Mononuclear cell (primary cell): Measurements from ENCODE around the gene FMNL2. TPM values are rescaled to one million over a fixed set of nuclear protein-coding genes. Genes with fewer than 3 reads are reported as not detected.

Experiments used
- H3K27me3 ChIP-seq: 2 replicates; pipeline ENCODE4 v1.6.0; 2011; ENCODE audit warnings: low read length, control low read depth; ENCODE audit not compliant: insufficient read depth
- H3K4me1 ChIP-seq: 2 replicates; pipeline ENCODE4 v1.5.1; 2011; ENCODE audit warnings: mild to moderate bottlenecking, low read length, control low read depth; ENCODE audit not compliant: insufficient read depth
- H3K4me3 ChIP-seq: 2 replicates; pipeline ENCODE4 v1.5.1; 2011; ENCODE audit warnings: mild to moderate bottlenecking, low read length, moderate library complexity
- H3K9me3 ChIP-seq: 2 replicates; pipeline ENCODE4 v1.5.1; 2011; ENCODE audit warnings: low read depth, mild to moderate bottlenecking, control low read depth, low read length
- total RNA-seq: library from RNA; depleted of rRNA; stranded (reverse); fragments of >200 nt; gene quantifications from one replicate; pipeline ENCODE4 v1.2.3, GENCODE V29; 2012

FMNL2 gene
- total RNA-seq, 1 donor: 1.2 TPM

DNA sequence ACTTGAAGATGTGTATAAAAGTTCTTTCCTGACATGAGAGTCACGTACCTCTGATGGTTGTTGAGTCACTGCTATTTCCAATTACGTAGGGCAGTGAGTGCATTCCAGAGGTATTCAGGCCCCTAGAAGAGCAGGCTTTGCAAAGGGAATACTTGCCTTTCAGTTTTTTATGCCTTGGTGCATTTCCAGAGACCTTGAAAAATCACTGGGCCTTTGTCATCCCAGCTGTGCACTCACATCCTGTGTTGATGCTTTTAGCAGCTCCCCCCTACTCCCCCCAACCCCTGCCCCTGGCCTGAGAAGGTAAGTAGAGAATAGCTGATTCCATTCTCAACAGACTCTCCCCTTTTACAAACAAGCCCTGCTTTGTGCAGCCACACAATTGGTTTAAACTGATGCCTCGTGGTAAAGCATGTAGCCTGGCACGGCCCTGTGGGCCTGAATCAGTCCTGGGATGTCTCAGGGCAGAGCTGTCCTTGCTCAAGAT lies 208.1 kb downstream of the FMNL2 start:
- Histone ChIP-seq H3K4me1 (no peaks in the 10 kb centered on the region), H3K27me3 (no peaks in the 10 kb centered on the region), H3K9me3 (no peaks in the 10 kb centered on the region), H3K4me3 (no peak overlapping the region)

DNA sequence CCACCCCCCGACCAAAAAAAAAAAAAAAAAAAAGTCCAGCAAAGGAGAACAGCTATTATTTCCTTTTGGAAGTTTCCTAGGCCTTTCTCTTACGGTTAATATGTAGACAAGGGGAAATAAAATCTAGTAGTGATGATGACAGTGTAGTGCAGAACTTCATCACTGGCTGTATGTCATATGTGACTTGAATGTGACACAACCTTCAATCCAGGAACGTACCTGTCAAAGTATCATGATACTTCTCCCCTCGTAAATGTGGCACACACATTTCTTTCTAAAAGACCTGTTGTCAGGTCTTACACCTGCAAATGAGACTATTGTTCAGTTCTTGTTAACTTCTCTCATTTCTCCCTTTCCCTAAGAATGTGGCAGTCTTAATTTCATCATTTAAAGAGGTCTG lies 208.7 kb downstream of the FMNL2 start:
- no peaks in the 10 kb centered on the region for H3K4me1 ChIP-seq
- H3K27me3 ChIP-seq: no peaks in the 10 kb centered on the region
- H3K4me3 ChIP-seq: no peak overlapping the region
- no peaks in the 10 kb centered on the region for H3K9me3 ChIP-seq

DNA sequence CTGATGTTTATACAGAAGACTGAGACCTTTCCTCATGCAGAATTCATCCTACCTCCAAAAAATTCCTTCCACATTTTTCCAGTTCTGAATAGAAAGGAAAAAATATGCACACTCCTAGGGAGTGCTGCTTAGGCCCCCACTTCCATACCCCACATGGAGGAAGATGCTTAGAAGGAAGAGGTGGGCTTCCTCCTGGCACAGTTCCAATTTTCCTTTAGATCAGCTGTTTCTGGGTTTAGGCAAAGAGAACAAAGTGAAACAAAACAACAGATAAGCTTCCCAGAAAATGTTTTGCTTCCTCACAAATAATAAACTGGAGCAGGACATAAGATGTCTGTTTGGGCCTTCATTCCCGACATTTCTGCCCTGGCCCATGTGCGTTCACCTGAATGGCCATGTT lies 209.7 kb downstream of the FMNL2 start:
- no peaks in the 10 kb centered on the region for H3K27me3 ChIP-seq
- H3K4me3 ChIP-seq: no peak overlapping the region
- no peaks in the 10 kb centered on the region for H3K4me1 ChIP-seq
- H3K9me3 ChIP-seq: no peaks in the 10 kb centered on the region

DNA sequence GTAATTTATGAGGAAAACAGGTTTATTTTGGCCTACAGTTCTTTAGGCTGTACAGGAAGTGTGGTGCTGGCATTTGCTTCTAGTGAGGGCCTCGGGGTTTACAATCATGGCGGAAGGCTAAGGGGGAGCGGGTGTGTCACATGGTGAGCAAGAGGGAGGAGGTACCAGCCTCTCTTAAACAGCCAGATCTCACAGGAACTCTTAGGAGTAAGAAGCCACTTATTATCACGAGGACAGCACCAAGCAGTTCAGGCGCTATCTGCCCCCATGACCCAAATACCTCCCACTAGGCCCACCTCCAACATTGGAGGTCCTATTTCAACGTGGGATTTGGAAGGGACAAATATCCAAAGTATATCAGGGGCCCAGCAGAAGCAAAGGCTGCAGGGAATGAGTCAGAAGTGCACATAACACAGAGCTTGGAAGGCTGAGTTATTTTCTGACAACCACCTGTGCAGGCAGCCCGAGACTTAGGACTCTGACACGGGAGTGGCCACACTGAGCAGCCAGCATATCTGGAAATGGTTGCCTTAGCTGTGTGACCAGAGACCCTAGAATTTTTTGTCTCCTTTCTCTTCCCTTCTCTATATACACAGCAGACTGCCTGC lies 211.4 kb downstream of the FMNL2 start:
- H3K4me3 ChIP-seq: no peak overlapping the region
- no peaks in the 10 kb centered on the region for H3K27me3 ChIP-seq
- H3K4me1 ChIP-seq: no peaks in the 10 kb centered on the region

DNA sequence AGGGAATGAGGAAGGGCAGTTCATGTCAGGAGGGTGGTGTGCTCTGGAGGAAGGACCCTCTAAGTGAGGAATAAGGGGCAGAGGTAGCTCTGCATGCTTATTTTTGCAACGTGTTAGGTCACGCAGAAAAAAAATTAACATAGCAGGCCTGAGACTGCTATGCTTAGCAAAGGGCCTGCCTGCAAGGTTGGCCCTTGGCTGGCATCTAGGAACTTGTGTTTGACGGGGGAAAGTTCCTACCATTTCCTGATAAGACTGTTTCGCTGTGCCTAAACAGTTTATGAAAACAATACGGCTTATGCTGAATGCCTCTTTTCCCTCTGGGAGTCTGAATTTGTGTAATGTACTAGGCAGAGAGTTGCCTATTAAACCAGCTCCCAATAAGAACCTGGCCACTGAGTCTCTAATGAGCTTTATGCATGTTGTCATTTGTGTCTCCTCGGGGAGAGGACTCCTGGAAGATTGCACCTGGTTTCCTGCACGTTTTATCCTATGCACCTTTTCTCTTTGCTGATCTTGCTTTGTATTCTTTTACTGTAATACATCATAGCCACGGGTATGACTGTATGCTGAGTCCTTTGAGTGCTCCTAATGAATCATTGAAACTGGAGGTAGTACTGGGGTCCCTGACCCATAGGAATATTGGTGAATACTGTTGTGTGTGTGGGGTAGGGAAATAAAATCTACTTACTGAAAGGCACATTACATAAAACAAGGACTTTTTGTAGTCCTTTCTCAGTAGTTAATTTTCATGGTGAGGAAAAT lies 213.3 kb downstream of the FMNL2 start:
- Histone ChIP-seq H3K9me3 (no peaks in the 10 kb centered on the region), H3K27me3 (no peaks in the 10 kb centered on the region), H3K4me1 (no peaks in the 10 kb centered on the region), H3K4me3 (no peak overlapping the region)

More for the DNA sequence above, 211.4 kb downstream of the FMNL2 start:
- H3K9me3 ChIP-seq: no peaks in the 10 kb centered on the region

DNA sequence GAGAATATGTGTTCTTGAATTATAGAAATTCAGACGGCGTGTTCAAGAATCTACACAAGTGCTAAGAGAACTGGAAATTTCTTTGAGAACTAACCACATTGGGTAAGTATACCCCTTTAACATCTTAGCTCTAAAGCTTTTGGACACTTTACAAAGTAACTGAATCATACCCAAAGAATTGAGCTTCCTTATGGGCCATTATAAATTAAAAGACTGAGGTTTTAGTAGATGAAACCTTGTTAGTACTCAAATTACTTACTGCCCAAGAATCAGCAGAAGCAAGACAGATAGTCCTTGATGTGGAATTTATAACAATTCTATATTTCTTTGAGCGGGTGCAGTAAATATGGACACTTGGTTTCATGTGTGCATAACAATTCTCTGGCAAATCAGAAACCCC lies 214.0 kb downstream of the FMNL2 start:
- Histone ChIP-seq H3K4me1 (no peaks in the 10 kb centered on the region), H3K4me3 (no peak overlapping the region), H3K27me3 (no peaks in the 10 kb centered on the region), H3K9me3 (no peaks in the 10 kb centered on the region)

DNA sequence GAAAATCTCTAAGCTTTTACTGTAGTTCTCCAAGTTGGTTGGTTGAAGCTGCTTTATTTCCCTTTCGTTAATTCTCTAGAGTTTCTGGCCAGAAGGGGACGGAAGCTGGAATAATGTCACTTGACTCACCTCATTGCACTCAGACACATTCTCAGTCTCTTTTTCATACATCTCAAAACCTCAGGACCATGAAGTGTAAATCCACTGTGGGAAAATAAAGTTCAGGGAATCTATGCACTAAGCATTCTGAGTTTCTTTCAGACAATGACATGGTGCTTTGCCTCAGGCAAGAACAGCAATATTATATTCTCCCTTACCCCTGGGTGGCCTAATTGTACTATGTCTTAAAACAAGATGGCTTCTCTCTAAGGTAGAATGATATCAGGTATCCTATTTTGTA lies 214.4 kb downstream of the FMNL2 start:
- no peak overlapping the region for H3K4me3 ChIP-seq
- H3K9me3 ChIP-seq: no peaks in the 10 kb centered on the region
- no peaks in the 10 kb centered on the region for H3K27me3 ChIP-seq
- no peaks in the 10 kb centered on the region for H3K4me1 ChIP-seq

DNA sequence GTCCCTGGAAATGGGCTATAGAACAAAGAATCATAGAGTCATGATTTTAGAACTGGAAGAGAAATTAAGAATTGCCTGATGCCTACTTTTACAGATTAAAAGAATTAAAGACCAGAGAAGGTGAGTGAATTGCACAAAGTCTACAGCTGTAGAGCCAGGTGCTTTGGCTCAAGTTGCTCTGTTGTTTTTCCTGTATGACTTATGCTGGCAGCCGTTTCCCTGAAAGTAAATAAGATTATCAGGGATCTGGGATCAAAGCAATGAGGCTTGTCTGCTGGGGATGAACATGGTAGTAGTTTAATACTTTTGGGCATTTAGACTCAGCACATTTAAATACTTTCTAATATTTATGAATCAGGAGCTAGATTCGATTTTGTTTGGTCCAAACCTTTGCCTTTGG lies 215.4 kb downstream of the FMNL2 start:
- Histone ChIP-seq H3K27me3 (no peaks in the 10 kb centered on the region), H3K4me1 (no peaks in the 10 kb centered on the region), H3K9me3 (no peaks in the 10 kb centered on the region)

DNA sequence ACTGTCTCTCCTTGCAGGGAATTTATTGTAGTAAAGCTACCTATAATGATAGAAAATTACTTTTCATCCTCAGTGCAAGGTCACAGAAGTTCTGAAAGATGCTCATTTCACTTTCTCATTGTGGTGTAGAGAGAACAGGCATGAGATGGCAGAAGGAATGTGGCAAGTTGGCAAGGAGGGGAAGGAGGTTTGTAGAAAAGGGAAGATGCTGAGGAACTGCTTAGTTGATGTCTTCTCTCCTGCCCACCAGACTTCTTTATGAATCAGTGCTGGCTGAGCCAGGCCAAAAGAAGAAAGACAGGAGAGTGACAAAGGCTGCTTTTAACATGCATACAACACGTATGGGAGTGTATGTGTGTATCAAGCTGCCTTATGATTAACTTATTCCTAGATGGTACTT lies 217.9 kb downstream of the FMNL2 start:
- H3K27me3 ChIP-seq: no peaks in the 10 kb centered on the region
- no peak overlapping the region for H3K4me3 ChIP-seq
- no peaks in the 10 kb centered on the region for H3K9me3 ChIP-seq
- H3K4me1 ChIP-seq: no peaks in the 10 kb centered on the region

More for the DNA sequence above, 215.4 kb downstream of the FMNL2 start:
- H3K4me3 ChIP-seq: no peak overlapping the region

DNA sequence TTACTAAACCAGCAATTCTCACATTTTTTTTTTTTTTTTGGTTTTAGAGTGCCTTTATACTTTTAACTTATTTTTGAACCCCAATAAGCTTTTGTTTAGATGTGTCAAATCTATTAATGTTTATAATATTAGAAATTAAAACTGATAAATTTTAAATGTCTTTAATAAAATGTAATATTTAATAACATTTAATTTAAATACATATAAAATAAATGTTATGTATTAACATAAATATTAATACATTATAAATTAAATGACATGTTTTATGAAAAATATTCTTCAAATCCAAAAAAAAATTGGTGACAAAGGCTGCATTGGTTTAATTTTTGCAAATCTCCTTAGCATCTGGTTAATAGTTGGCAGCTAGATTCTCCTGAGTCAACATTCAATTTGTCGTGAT lies 218.5 kb downstream of the FMNL2 start:
- no peak overlapping the region for H3K4me3 ChIP-seq
- H3K9me3 ChIP-seq: no peaks in the 10 kb centered on the region
- H3K27me3 ChIP-seq: no peaks in the 10 kb centered on the region
- H3K4me1 ChIP-seq: no peaks in the 10 kb centered on the region

DNA sequence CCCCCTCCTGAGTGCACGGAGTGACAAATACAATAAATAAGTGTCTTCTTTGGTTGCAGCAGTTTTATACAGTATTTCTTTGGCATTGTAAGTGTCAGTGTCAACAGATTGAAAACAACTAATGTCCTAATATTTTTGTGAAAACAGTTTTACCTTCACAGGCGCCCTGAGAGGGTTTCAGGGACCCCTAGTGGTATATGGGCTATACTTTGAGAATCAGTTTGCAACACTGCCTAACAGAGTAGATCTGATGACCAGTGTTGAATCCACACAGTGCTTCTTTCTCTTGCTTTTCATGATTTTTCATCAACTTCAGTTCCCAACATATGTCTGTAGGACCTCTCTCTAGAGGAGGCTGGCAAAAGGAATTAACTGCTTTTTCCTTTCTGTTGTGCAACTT lies 220.1 kb downstream of the FMNL2 start:
- no peaks in the 10 kb centered on the region for H3K4me1 ChIP-seq
- no peaks in the 10 kb centered on the region for H3K27me3 ChIP-seq
- no peak overlapping the region for H3K4me3 ChIP-seq
- no peaks in the 10 kb centered on the region for H3K9me3 ChIP-seq

DNA sequence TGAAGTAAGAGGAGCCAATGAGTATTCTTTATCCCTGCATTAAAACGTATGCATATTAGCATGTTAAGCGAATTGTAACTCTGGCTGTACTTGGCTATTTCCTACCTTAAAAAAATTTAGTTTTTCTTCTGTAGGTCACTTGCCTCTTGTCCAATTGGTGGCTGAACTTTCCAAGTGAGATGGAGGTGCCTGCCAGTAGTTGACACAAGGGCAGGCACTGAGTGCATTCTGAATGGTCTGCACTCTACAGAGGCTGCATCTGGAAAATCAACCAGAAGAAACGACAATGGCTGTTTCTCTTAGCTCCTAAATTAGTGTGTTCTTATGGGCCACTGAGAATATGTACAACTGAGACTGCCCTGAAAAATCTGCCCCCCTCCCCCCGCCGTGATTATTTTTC lies 221.5 kb downstream of the FMNL2 start:
- H3K27me3 ChIP-seq: no peaks in the 10 kb centered on the region
- no peak overlapping the region for H3K4me3 ChIP-seq
- H3K9me3 ChIP-seq: no peaks in the 10 kb centered on the region
- no peaks in the 10 kb centered on the region for H3K4me1 ChIP-seq

DNA sequence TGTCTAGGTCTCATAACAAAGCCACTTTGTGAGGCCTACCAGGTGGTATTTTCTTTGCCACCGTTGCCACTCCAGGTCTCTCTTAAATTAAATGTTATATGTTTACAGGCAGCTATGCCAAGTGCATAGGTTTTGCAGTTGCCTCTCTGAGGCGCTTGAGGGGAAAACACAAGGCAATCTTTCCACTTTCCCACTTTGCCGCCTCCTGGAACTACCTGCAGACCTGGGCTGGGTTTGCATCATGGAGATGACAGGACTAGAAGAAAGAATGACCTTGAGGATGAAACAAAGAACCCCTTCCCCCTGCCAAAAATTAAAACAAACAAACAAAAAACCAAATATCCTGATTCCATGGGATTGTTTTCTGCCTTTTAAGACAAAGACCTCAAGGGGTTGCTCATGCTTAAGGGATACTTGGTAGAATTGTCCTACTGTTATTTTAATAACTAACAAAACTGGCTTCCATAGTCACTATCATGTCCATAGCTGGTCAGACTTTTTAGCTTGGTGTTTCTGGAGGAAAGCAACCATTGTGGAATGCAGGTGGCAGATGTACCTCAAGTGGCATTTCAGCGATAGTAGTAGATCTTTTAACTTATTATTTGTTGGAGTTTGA lies 222.4 kb downstream of the FMNL2 start:
- Histone ChIP-seq H3K9me3 (no peaks in the 10 kb centered on the region), H3K4me3 (no peak overlapping the region), H3K27me3 (no peaks in the 10 kb centered on the region), H3K4me1 (no peaks in the 10 kb centered on the region)

DNA sequence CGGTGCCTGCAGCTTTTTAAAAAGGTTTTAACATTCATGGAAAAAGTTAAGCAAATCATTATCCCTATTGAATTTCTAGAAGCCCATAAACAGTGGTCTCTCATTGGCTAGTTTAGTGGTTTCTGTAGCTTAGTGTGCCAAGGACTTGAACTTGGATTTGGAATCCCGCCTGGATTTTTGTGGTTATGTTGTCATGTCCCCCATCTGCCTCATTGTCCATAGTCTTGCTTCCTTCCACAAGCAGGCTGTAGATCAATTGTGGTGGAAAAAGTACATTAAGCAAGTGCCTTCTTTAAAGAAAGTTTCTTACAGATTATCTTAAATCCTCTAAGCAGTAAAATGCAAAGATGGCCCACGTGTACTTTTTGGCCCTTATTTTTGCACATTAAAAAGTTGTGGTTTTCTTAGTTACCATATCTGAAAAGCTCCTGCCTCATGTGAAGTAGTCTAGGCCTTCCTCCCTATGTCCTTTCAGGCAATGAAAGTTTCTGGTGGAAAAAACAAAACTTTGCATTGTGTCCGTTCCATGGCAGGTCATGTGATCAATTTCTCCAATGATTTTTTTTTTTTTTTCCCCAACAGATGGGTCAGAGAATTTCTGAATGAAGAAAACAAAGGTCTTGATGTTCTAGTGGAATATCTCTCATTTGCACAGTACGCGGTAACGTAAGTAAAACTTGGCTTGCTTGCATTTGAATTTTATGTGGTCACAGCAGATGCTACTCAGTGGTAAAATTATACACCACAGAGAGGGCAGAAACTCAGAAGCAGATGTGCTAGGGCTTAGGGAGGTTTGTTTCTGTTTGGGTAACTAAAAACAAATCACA lies 223.4 kb downstream of the FMNL2 start:
- Histone ChIP-seq H3K4me1 (no peaks in the 10 kb centered on the region), H3K27me3 (no peaks in the 10 kb centered on the region), H3K4me3 (no peak overlapping the region), H3K9me3 (no peaks in the 10 kb centered on the region)

DNA sequence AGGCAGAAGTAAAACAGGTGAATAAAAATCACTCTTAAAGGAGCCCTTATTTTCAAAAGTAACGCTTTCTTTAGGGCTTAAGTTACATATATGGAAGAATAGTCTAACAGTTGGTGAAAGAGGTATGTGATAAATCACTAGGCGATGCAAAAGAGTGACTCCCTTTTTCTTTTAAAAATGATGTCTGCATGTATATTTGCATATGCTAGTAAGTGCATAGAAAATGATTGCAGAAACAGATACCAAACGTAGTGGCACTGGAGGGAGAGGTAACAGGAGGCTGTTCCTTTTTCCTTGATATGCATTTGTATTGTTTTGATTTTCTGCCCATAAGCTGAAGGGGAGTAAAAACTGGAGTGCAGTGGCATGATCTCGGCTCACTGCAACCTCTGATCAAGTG lies 224.0 kb downstream of the FMNL2 start:
- H3K27me3 ChIP-seq: no peaks in the 10 kb centered on the region
- H3K4me1 ChIP-seq: no peaks in the 10 kb centered on the region
- H3K4me3 ChIP-seq: no peak overlapping the region
- no peaks in the 10 kb centered on the region for H3K9me3 ChIP-seq
